Muscle layer of duodenum (tissue), 2 donors: ENCODE measurements around the gene MBNL3.

Experiments
- H3K27ac ChIP-seq: one replicate; pipeline ENCODE4 v1.7.0; 2013; ENCODE audit warnings: mild to moderate bottlenecking, low read length
- H3K27me3 ChIP-seq: one replicate; pipeline ENCODE4 v1.7.0; 2013; ENCODE audit warnings: low read depth, mild to moderate bottlenecking, control low read depth, low read length
- H3K36me3 ChIP-seq, 2 donors: one replicate each; pipeline ENCODE4 v1.7.0; 2013; ENCODE audit warnings: low read length in 2 of 2, control low read depth in 1 of 2, mild to moderate bottlenecking in 1 of 2; ENCODE audit not compliant: insufficient read depth in 2 of 2, control insufficient read depth in 1 of 2
- H3K4me1 ChIP-seq, 2 donors: one replicate each; pipeline ENCODE4 v1.7.0; 2013; ENCODE audit warnings: low read length in 2 of 2, mild to moderate bottlenecking in 2 of 2, control low read depth in 1 of 2, moderate library complexity in 1 of 2; ENCODE audit not compliant: insufficient read depth in 2 of 2, control insufficient read depth in 1 of 2
- H3K4me3 ChIP-seq, 2 donors: one replicate each; pipeline ENCODE4 v1.7.0; 2013; ENCODE audit warnings: low read length in 2 of 2, low read depth in 1 of 2, mild to moderate bottlenecking in 1 of 2
- H3K9me3 ChIP-seq, 2 donors: one replicate each; pipeline ENCODE4 v1.7.0; 2013; ENCODE audit warnings: low read length in 2 of 2, control low read depth in 1 of 2, mild to moderate bottlenecking in 1 of 2; ENCODE audit not compliant: control insufficient read depth in 1 of 2
- donor health status: healthy.

Gene MBNL3

GRCh38 chrX:132443196-132444135 lies 45.4 kb downstream of the MBNL3 start:
- no peak overlapping the region for H3K4me3 ChIP-seq

GRCh38 chrX:132442691-132443090 lies 46.1 kb downstream of the MBNL3 start:
- H3K27ac ChIP-seq, result no peak overlapping the region
- no peaks in the 10 kb centered on the region for H3K9me3 ChIP-seq
- no peak overlapping the region for H3K4me3 ChIP-seq
- no peaks in the 10 kb centered on the region for H3K4me1 ChIP-seq
- H3K36me3 ChIP-seq, result no peaks in the 10 kb centered on the region
- no peaks in the 10 kb centered on the region for H3K27me3 ChIP-seq

More at GRCh38 chrX:132443196-132444135, 45.4 kb downstream of the MBNL3 start:
- no peaks in the 10 kb centered on the region for H3K9me3 ChIP-seq
- no peaks in the 10 kb centered on the region for H3K36me3 ChIP-seq
- no peaks in the 10 kb centered on the region for H3K4me1 ChIP-seq
- no peaks in the 10 kb centered on the region for H3K27me3 ChIP-seq
- no peak overlapping the region for H3K27ac ChIP-seq

- Histone ChIP-seq H3K27ac (no peak overlapping the region), H3K9me3 (no peaks in the 10 kb centered on the region), H3K36me3 (no peaks in the 10 kb centered on the region), H3K4me1 (no peaks in the 10 kb centered on the region), H3K4me3 (no peak overlapping the region), H3K27me3 (no peaks in the 10 kb centered on the region)
These were observed 53.6 kb downstream of the MBNL3 start for GRCh38 chrX:132435222-132435621.

- H3K27me3 ChIP-seq, result no peaks in the 10 kb centered on the region
- no peak overlapping the region for H3K27ac ChIP-seq
- no peak overlapping the region for H3K4me3 ChIP-seq
- H3K36me3 ChIP-seq, result no peaks in the 10 kb centered on the region
- H3K9me3 ChIP-seq, result no peaks in the 10 kb centered on the region
- H3K4me1 ChIP-seq, result no peaks in the 10 kb centered on the region
These were observed 55.3 kb downstream of the MBNL3 start for GRCh38 chrX:132433551-132433950.

- no peaks in the 10 kb centered on the region for H3K27me3 ChIP-seq
- no peaks in the 10 kb centered on the region for H3K9me3 ChIP-seq
- H3K4me3 ChIP-seq, result no peak overlapping the region
- no peaks in the 10 kb centered on the region for H3K36me3 ChIP-seq
- H3K27ac ChIP-seq, result no peak overlapping the region
- H3K4me1 ChIP-seq, result no peaks in the 10 kb centered on the region
These were observed 55.8 kb downstream of the MBNL3 start for GRCh38 chrX:132433001-132433400.

GRCh38 chrX:132428896-132429295 lies 59.9 kb downstream of the MBNL3 start:
- H3K27me3 ChIP-seq, result no peaks in the 10 kb centered on the region

GRCh38 chrX:132426695-132427281 lies 62.0 kb downstream of the MBNL3 start:
- no peaks in the 10 kb centered on the region for H3K27me3 ChIP-seq

More at GRCh38 chrX:132428896-132429295, 59.9 kb downstream of the MBNL3 start:
- H3K9me3 ChIP-seq, result no peaks in the 10 kb centered on the region
- no peaks in the 10 kb centered on the region for H3K36me3 ChIP-seq
- H3K4me3 ChIP-seq, result no peak overlapping the region
- H3K4me1 ChIP-seq, result no peaks in the 10 kb centered on the region
- H3K27ac ChIP-seq, result no peak overlapping the region

GRCh38 chrX:132425744-132426318 lies 63.0 kb downstream of the MBNL3 start:
- H3K27me3 ChIP-seq, result no peaks in the 10 kb centered on the region
- H3K4me3 ChIP-seq, result no peak overlapping the region
- no peak overlapping the region for H3K27ac ChIP-seq
- no peaks in the 10 kb centered on the region for H3K4me1 ChIP-seq
- H3K9me3 ChIP-seq, result no peaks in the 10 kb centered on the region
- H3K36me3 ChIP-seq, result no peaks in the 10 kb centered on the region

More at GRCh38 chrX:132426695-132427281, 62.0 kb downstream of the MBNL3 start:
- Histone ChIP-seq H3K27ac (no peak overlapping the region), H3K4me3 (no peak overlapping the region), H3K36me3 (no peaks in the 10 kb centered on the region), H3K4me1 (no peaks in the 10 kb centered on the region), H3K9me3 (no peaks in the 10 kb centered on the region)

GRCh38 chrX:132423323-132423722 lies 65.5 kb downstream of the MBNL3 start:
- Histone ChIP-seq H3K36me3 (no peaks in the 10 kb centered on the region), H3K4me3 (no peak overlapping the region), H3K4me1 (no peaks in the 10 kb centered on the region), H3K27ac (no peak overlapping the region), H3K9me3 (no peaks in the 10 kb centered on the region), H3K27me3 (no peaks in the 10 kb centered on the region)

GRCh38 chrX:132415012-132415411 lies 73.8 kb downstream of the MBNL3 start:
- Histone ChIP-seq H3K27ac (no peak overlapping the region), H3K27me3 (no peaks in the 10 kb centered on the region), H3K36me3 (no peaks in the 10 kb centered on the region), H3K4me1 (no peaks in the 10 kb centered on the region), H3K4me3 (no peak overlapping the region), H3K9me3 (no peaks in the 10 kb centered on the region)

GRCh38 chrX:132414404-132414803 lies 74.4 kb downstream of the MBNL3 start:
- Histone ChIP-seq H3K36me3 (no peaks in the 10 kb centered on the region), H3K4me3 (no peak overlapping the region), H3K9me3 (no peaks in the 10 kb centered on the region), H3K4me1 (no peaks in the 10 kb centered on the region), H3K27ac (no peak overlapping the region), H3K27me3 (no peaks in the 10 kb centered on the region)
